ENCODE measurements around the gene TMTC1.

DNA sequence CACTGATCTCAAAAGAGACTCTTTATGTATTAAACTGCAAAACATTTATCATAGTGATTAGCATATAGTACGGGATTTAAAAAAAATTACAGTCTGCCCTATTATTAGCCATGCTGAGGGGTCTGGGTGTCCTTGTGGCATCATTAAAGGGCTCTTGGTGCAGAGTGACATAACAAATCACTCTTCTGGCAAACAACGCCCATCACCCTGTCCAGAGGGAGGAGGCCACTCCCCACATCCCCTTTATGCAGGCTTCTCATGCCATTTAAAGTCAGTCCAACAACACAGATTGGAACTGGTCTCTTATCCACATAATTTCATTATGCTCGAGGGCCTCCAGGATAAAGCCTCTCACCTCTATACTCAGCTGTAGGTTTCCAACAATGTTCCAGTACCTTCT lies 51.1 kb downstream of the TMTC1 start:
- TF ChIP-seq, protein P1, sequence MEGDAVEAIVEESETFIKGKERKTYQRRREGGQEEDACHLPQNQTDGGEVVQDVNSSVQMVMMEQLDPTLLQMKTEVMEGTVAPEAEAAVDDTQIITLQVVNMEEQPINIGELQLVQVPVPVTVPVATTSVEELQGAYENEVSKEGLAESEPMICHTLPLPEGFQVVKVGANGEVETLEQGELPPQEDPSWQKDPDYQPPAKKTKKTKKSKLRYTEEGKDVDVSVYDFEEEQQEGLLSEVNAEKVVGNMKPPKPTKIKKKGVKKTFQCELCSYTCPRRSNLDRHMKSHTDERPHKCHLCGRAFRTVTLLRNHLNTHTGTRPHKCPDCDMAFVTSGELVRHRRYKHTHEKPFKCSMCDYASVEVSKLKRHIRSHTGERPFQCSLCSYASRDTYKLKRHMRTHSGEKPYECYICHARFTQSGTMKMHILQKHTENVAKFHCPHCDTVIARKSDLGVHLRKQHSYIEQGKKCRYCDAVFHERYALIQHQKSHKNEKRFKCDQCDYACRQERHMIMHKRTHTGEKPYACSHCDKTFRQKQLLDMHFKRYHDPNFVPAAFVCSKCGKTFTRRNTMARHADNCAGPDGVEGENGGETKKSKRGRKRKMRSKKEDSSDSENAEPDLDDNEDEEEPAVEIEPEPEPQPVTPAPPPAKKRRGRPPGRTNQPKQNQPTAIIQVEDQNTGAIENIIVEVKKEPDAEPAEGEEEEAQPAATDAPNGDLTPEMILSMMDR (IDR thresholded peaks at IDR 0.05), result no peak
- TF ChIP-seq POLR2A (IDR thresholded peaks at IDR 0.05), result no peak
